VCaP (cell line): ENCODE data around the gene CUTA.

Experiments used
- H3K27ac ChIP-seq: fragments of 450-650 bp; 2 replicates; pipeline ENCODE4 v1.5.1; 2017
- TF ChIP-seq, protein P1 (sequence below): fragments of 450-650 bp; conservative IDR thresholded peaks from 2 replicates; pipeline ENCODE4 v1.5.1; 2017; ENCODE audit warnings: mild to moderate bottlenecking, moderate library complexity

CUTA gene

DNA sequence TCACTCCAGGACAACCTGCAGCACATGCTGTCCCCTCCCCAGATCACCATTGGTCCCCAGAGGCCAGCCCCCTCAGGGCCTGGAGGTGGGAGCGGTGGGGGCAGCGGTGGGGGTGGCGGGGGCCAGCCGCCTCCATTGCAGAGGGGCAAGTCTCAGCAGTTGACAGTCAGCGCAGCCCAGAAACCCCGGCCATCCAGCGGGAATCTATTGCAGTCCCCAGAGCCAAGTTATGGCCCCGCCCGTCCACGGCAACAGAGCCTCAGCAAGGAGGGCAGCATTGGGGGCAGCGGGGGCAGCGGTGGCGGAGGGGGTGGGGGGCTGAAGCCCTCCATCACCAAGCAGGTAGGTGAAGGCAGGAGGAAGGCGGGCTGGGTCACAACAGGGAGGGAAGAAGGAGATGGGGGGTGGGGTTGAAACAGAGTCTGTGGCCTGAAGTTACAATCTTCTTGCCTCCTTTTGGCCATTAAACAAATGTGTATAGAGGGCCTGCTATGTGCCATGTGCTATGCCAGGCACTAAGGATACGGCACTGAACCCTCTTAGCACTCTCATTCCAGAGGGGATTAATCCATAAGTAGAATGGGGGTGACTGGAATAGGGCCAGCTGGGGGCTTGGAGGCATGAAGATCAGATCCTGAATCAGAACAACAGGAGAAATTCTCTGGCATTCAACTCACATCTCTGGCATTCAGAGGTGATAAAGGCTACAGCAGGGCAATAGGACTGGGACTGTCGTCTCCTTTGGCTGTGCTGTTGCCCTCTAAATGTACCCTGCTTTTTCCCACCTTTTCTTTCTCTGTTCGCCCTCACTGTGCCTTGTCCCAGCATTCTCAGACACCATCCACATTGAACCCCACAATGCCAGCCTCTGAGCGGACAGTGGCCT is 26.0 kb upstream of the CUTA start:
- TF ChIP-seq, protein P1, sequence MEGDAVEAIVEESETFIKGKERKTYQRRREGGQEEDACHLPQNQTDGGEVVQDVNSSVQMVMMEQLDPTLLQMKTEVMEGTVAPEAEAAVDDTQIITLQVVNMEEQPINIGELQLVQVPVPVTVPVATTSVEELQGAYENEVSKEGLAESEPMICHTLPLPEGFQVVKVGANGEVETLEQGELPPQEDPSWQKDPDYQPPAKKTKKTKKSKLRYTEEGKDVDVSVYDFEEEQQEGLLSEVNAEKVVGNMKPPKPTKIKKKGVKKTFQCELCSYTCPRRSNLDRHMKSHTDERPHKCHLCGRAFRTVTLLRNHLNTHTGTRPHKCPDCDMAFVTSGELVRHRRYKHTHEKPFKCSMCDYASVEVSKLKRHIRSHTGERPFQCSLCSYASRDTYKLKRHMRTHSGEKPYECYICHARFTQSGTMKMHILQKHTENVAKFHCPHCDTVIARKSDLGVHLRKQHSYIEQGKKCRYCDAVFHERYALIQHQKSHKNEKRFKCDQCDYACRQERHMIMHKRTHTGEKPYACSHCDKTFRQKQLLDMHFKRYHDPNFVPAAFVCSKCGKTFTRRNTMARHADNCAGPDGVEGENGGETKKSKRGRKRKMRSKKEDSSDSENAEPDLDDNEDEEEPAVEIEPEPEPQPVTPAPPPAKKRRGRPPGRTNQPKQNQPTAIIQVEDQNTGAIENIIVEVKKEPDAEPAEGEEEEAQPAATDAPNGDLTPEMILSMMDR: no peak
- no peak overlapping the region for H3K27ac ChIP-seq

DNA sequence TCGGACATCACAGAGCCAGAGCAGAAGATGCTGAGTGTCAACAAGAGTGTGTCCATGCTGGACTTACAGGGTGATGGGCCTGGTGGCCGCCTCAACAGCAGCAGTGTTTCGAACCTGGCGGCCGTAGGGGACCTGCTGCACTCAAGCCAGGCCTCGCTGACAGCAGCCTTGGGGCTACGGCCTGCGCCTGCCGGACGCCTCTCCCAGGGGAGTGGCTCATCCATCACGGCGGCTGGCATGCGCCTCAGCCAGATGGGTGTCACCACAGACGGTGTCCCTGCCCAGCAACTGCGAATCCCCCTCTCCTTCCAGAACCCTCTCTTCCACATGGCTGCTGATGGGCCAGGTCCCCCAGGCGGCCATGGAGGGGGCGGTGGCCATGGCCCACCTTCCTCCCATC is 25.1 kb upstream of the CUTA start:
- TF ChIP-seq, protein P1: no peak

DNA sequence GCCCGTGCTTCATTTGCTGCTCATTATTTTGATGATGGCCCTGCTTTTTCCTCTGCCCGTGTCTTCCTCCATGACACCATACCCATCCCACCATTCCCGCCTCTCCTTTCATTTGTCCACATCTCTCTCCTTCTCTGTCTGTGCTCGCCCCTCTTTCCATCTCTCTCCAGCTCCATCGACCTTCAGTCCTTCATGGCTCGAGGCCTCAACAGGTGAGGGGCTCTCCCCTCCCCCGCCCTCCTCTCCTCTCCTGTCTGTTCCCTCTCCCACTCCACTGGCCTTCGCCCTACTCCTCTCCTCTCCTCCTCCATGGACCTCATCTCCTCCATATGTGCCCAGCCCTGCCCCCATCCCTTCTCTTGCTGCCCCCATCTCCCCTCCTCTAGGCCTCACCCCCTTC is 24.4 kb upstream of the CUTA start:
- no peak overlapping the region for H3K27ac ChIP-seq

More for the DNA sequence above, 25.1 kb upstream of the CUTA start:
- H3K27ac ChIP-seq: no peak overlapping the region

DNA sequence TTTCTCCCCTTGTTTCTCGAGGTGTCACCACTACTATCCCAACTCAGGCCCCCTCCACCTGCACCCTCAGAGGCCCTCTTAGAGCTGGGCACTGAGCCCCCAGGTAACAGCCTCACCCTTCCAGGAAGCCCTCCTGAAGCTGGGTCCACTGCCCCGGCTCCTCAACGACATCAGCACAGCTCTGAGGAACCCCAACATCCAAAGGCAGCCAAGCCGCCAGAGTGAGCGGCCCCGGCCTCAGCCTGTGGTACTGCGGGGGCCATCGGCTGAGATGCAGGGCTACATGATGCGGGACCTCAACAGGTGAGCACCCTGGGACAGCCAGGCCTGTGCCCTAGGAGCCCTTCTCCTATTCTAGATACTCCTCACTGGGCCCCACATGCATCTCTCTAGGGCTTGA is 23.6 kb upstream of the CUTA start:
- H3K27ac ChIP-seq: no peak overlapping the region
- TF ChIP-seq, protein P1: no peak

More for the DNA sequence above, 24.4 kb upstream of the CUTA start:
- TF ChIP-seq, protein P1: no peak

DNA sequence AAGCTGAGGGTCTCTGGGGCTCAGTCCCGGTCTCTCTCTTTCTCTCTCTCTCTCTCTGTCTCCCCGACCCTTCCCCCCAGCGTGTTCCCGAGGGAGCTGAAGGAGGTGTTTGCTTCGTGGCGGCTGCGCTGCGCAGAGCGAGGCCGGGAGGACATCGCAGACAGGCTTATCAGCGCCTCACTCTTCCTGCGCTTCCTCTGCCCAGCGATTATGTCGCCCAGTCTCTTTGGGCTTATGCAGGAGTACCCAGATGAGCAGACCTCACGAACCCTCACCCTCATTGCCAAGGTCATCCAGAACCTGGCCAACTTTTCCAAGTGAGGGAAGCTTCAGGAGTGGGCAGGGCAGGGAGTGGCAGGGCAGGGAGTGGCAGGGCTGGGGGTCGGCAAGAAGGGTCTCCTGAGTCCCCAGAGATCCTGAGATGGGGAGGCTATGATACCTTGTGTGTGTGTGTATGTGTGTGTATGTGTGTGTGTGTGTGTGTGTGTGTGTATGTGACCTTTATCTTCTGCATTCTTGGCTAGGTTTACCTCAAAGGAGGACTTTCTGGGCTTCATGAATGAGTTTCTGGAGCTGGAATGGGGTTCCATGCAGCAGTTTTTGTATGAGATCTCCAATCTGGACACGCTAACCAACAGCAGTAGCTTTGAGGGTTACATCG is 22.9 kb upstream of the CUTA start:
- no peak overlapping the region for H3K27ac ChIP-seq
- TF ChIP-seq, protein P1: no peak

DNA sequence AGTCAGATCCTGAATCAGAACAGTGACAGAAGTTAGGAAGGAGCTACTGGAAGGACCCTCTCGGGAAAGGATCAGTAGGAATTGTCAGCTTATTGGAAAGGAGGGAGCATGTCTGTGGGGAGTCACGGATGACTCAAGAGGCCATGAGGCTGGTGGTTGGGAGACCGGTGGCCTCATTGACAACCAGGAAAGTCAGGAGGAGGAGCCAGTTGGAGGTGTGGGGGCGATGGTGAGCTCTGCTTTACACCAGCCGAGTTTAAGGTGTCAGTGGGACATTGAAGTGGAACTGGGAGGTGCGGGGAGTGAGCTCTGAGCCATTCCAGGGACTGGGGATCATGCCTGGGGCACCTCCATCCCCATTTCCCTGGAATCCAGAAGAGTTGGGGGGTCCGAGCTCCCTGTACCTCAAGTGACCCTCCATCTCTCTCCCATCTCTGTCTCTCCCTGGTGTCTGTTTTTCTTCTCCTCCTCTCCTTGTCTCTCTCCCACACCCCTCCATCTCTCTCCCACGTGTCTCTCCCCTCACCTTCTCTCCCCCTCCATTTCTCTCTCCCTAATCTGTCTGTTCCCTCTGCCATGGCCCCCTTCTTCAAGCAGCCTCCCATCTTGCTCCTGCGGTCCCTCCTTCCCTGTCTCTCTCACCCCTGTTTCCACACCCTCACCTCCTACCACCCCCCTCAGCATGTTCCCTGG is 22.2 kb upstream of the CUTA start:
- TF ChIP-seq, protein P1: no peak
- H3K27ac ChIP-seq: no peak overlapping the region

DNA sequence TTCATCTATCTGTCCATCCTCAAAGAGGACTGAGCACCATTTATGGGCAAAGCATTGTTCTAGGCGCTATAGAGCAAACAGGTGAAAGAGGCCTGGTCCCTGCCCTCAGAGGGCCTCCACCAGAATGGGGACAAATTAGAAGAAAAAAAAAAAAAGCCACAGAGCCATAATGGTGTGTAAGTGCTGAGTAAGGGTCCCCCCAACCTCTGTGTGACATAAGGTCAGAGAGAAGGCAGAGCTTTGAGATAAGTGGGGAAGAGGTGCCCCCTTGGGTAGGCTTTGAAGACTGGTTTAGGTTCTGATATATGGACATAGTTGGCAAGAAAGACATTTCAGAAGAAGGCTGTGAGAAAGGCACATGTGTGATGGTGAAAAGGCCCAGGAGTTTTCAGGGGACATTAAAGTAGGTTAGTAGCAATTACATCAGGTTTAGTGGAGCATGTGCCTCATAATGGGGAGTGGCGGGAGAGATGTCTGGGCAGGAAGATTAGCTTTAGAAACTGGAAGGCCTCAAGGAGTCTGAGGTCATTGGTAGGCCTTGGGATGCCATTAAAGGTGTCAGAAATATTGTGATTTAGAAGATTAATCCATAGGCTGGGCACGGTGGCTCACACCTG is 21.2 kb upstream of the CUTA start:
- no peak overlapping the region for H3K27ac ChIP-seq
- TF ChIP-seq, protein P1: no peak
